Esophagus (tissue), 2 donors: Measurements from ENCODE around the gene EED. TPM values are rescaled to one million over a fixed set of nuclear protein-coding genes. Genes with fewer than 3 reads are reported as not detected.
"Not testable (repeated sequence)": the region's sequence is repeated elsewhere in the genome, so short reads cannot be mapped to it uniquely, and the experiment has no call there.

ENCODE experiments used
- H3K27ac ChIP-seq, 2 donors: one replicate each; pipeline ENCODE4 v1.5.1; 2013; ENCODE audit warnings: low read depth in 2 of 2, mild to moderate bottlenecking in 2 of 2, inconsistent platforms in 1 of 2, low read length in 1 of 2, moderate library complexity in 1 of 2
- H3K27me3 ChIP-seq, 2 donors: one replicate each; pipeline ENCODE4 v1.6.1; 2013; ENCODE audit warnings: low read length in 2 of 2, control low read depth in 1 of 2, mild to moderate bottlenecking in 1 of 2; ENCODE audit not compliant: insufficient read depth in 2 of 2, control insufficient read depth in 1 of 2
- H3K36me3 ChIP-seq, 2 donors: one replicate each; pipeline ENCODE4 v1.6.1; 2013; ENCODE audit warnings: low read length in 1 of 2; ENCODE audit not compliant: control insufficient read depth in 2 of 2, insufficient read depth in 2 of 2
- H3K4me1 ChIP-seq, 2 donors: one replicate each; pipeline ENCODE4 v1.6.1; 2013; ENCODE audit warnings: low read length in 1 of 2; ENCODE audit not compliant: control insufficient read depth in 2 of 2, insufficient read depth in 2 of 2
- H3K4me3 ChIP-seq, 2 donors: one replicate each; pipeline ENCODE4 v1.5.1; 2013; ENCODE audit warnings: low read length in 2 of 2, mild to moderate bottlenecking in 2 of 2, low read depth in 1 of 2, moderate library complexity in 1 of 2
- H3K9me3 ChIP-seq, 2 donors: one replicate each; pipeline ENCODE4 v1.6.1; 2013; ENCODE audit warnings: mild to moderate bottlenecking in 2 of 2, low read depth in 1 of 2, low read length in 1 of 2, moderate library complexity in 1 of 2; ENCODE audit not compliant: control insufficient read depth in 2 of 2, insufficient read depth in 1 of 2
- WGBS, 2 donors: extraction: QIAGEN DNeasy Blood & Tissue Kit; methylation state at CpG; one replicate each; pipeline ENCODE4 v1.1.7; 2013; 5-methylcytosine and 5-hydroxymethylcytosine counted together
- polyA plus RNA-seq, 2 donors: library from polyadenylated mRNA; stranded (reverse); fragments of 200-250 nt; gene quantifications; one replicate each; pipeline ENCODE4 v1.2.3, GENCODE V29; 2013
- donor health status: healthy with polysubstance abuse.
- donor health status: Bipolar disorder and iron deficiency.

EED gene
- polyA plus RNA-seq, 2 donors = 11.7 to 16.8 TPM

GRCh38 chr11:86302092-86302793 lies 57.7 kb downstream of the EED start, which contains the start of gene HIKESHI:
TSS of gene HIKESHI (plus strand) at chr11:86302240. CDS start at chr11:86302449, 209 bp downstream.
- no peaks in the 10 kb centered on the region for H3K27me3 ChIP-seq
- no peaks in the 10 kb centered on the region for H3K9me3 ChIP-seq
- no peaks in the 10 kb centered on the region for H3K4me1 ChIP-seq
- peak within 1 kb of the TSS; percentile 72 to 97 for H3K27ac ChIP-seq
- WGBS, 2 donors = 0 to 1% methylated on average over 30 of the region's 30 CpGs
- H3K36me3 ChIP-seq = no peaks in the 10 kb centered on the region
- H3K4me3 ChIP-seq = peak within 1 kb of the TSS; percentile 91 to 100

DNA sequence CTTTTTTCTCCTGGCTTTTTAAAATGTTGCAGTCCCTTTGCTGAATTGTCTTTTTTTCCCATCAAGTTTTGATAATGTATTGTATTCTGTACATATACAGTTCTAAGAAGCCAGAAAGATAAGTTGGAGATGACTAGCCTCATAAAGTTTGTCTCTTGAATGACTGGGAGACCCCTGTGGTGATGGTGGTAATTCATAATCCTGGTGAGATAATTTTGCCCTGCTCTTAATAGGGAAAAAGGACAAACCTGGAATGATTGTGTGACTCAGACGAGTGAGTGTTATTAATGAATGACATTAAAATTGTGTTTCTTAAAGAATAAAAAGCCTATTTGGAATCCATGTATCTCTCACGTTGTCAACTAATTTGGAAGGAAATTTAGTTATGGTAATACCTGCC lies 58.7 kb downstream of the EED start:
- Histone ChIP-seq H3K4me3 (peak overlapping the region in 1 of 2 donors; percentile 100), H3K27ac (no peak overlapping the region), H3K36me3 (no peaks in the 10 kb centered on the region), H3K4me1 (no peaks in the 10 kb centered on the region), H3K9me3 (no peaks in the 10 kb centered on the region), H3K27me3 (no peaks in the 10 kb centered on the region)
- 57 to 66% methylated on average over 2 of the region's 2 CpGs for WGBS, 2 donors

GRCh38 chr11:86308710-86309109 lies 64.2 kb downstream of the EED start:
- H3K4me3 ChIP-seq, H3K36me3 ChIP-seq, H3K9me3 ChIP-seq, H3K4me1 ChIP-seq, H3K27ac ChIP-seq, H3K27me3 ChIP-seq: not testable (repeated sequence)
- WGBS, 2 donors = 83 to 90% methylated on average over 1 to 3 of the region's 4 CpGs

- Histone ChIP-seq H3K4me3 (no peak overlapping the region), H3K4me1 (no peaks in the 10 kb centered on the region), H3K27me3 (no peaks in the 10 kb centered on the region), H3K9me3 (no peaks in the 10 kb centered on the region), H3K27ac (no peak overlapping the region), H3K36me3 (no peaks in the 10 kb centered on the region)
- WGBS, 2 donors = 91% methylated on average over 2 of the region's 2 CpGs
Measured at GRCh38 chr11:86313793-86314192, 69.2 kb downstream of the EED start.

- Histone ChIP-seq H3K9me3 (no peaks in the 10 kb centered on the region), H3K27ac (no peak overlapping the region), H3K4me1 (no peaks in the 10 kb centered on the region), H3K27me3 (no peaks in the 10 kb centered on the region), H3K36me3 (no peaks in the 10 kb centered on the region), H3K4me3 (no peak overlapping the region)
- 79 to 87% methylated on average over 2 of the region's 2 CpGs for WGBS, 2 donors
Measured at GRCh38 chr11:86314636-86315035, 70.1 kb downstream of the EED start.

Other genes starting within 250 kb of the EED start
- gene PICALM, start 175.7 kb upstream of the EED start, polyA plus RNA-seq = 10 to 100 TPM; 60.9 to 61.1 TPM
- 10 to 100 TPM; 21.7 to 34.5 TPM for gene HIKESHI, start 57.5 kb downstream of the EED start, polyA plus RNA-seq
- gene CCDC81, start 130.1 kb downstream of the EED start, polyA plus RNA-seq = under 1 TPM; 0.11 to 0.31 TPM